ENCODE measurements around the gene PARM1.

The PARM1 gene

GRCh38 chr4:74946196-74946595 lies 13.3 kb downstream of the PARM1 start:
- no peak for TF ChIP-seq CTCF (IDR thresholded peaks at IDR 0.05; ENCODE audit: low read depth, low read length)
- DNase-seq (ENCODE audit: low read depth, low spot score) = no peak
- H3K4me3 ChIP-seq (ENCODE audit: low read depth, low read length) = no peak overlapping the region
- in situ Hi-C loops (cut with HindIII; ENCODE audit: low sequenced_read_pairs) = no loop called here

- in situ Hi-C loops (cut with HindIII; ENCODE audit: low sequenced_read_pairs) = no loop called here
These were observed 14.9 kb downstream of the PARM1 start for GRCh38 chr4:74947798-74948197.

GRCh38 chr4:74948236-74948635 lies 15.3 kb downstream of the PARM1 start:
- no peak for DNase-seq (ENCODE audit: low read depth, low spot score)
- H3K4me3 ChIP-seq (ENCODE audit: low read depth, low read length) = no peak overlapping the region
- no peak for TF ChIP-seq CTCF (IDR thresholded peaks at IDR 0.05; ENCODE audit: low read depth, low read length)
- in situ Hi-C loops (cut with HindIII; ENCODE audit: low sequenced_read_pairs) = no loop called here

More at GRCh38 chr4:74947798-74948197, 14.9 kb downstream of the PARM1 start:
- DNase-seq (ENCODE audit: low read depth, low spot score) = no peak
- TF ChIP-seq CTCF (IDR thresholded peaks at IDR 0.05; ENCODE audit: low read depth, low read length) = no peak
- H3K4me3 ChIP-seq (ENCODE audit: low read depth, low read length) = no peak overlapping the region

- no peak for DNase-seq (ENCODE audit: low read depth, low spot score)
- no peak overlapping the region for H3K4me3 ChIP-seq (ENCODE audit: low read depth, low read length)
- no peak for TF ChIP-seq CTCF (IDR thresholded peaks at IDR 0.05; ENCODE audit: low read depth, low read length)
- in situ Hi-C loops (cut with HindIII; ENCODE audit: low sequenced_read_pairs) = no loop called here
These were observed 17.3 kb downstream of the PARM1 start for GRCh38 chr4:74950200-74950599.

GRCh38 chr4:74950882-74951281 lies 18.0 kb downstream of the PARM1 start:
- no peak overlapping the region for H3K4me3 ChIP-seq (ENCODE audit: low read depth, low read length)

GRCh38 chr4:74953647-74954046 lies 20.7 kb downstream of the PARM1 start:
- H3K4me3 ChIP-seq (ENCODE audit: low read depth, low read length) = no peak overlapping the region
- in situ Hi-C loops (cut with HindIII; ENCODE audit: low sequenced_read_pairs) = no loop called here
- DNase-seq (ENCODE audit: low read depth, low spot score) = no peak
- no peak for TF ChIP-seq CTCF (IDR thresholded peaks at IDR 0.05; ENCODE audit: low read depth, low read length)

More at GRCh38 chr4:74950882-74951281, 18.0 kb downstream of the PARM1 start:
- no peak for DNase-seq (ENCODE audit: low read depth, low spot score)
- in situ Hi-C loops (cut with HindIII; ENCODE audit: low sequenced_read_pairs) = no loop called here
- no peak for TF ChIP-seq CTCF (IDR thresholded peaks at IDR 0.05; ENCODE audit: low read depth, low read length)

GRCh38 chr4:74958881-74959280 lies 26.0 kb downstream of the PARM1 start:
- in situ Hi-C loops (cut with HindIII; ENCODE audit: low sequenced_read_pairs) = no loop called here
- no peak for TF ChIP-seq CTCF (IDR thresholded peaks at IDR 0.05; ENCODE audit: low read depth, low read length)
- no peak overlapping the region for H3K4me3 ChIP-seq (ENCODE audit: low read depth, low read length)
- no peak for DNase-seq (ENCODE audit: low read depth, low spot score)

Measured in astrocyte of the spinal cord (primary cell).